Testis (tissue), 3 donors: ENCODE measurements around the gene COL16A1. TPM values are rescaled to one million over a fixed set of nuclear protein-coding genes. Genes with fewer than 3 reads are reported as not detected.

Source experiments
- DNase-seq: peaks from one replicate; pipeline ENCODE4 v3.0.0-alpha.2; 2019
- H3K27ac ChIP-seq, 2 donors: fragments of 200-600 bp; sonication (generic); one replicate each; pipeline ENCODE4 v1.5.1; 2019
- H3K27me3 ChIP-seq: fragments of 200-600 bp; sonication (generic); one replicate; pipeline ENCODE4 v1.5.1; 2019
- H3K36me3 ChIP-seq: fragments of 200-600 bp; sonication (generic); one replicate; pipeline ENCODE4 v1.5.1; 2017; ENCODE audit warnings: low read depth; ENCODE audit errors: missing control alignments
- H3K4me1 ChIP-seq: fragments of 200-600 bp; sonication (generic); one replicate; pipeline ENCODE4 v1.5.1; 2019
- H3K4me3 ChIP-seq, 2 donors: fragments of 200-600 bp; sonication (generic); one replicate each; pipeline ENCODE4 v1.5.1; 2017 to 2019
- H3K9me3 ChIP-seq: fragments of 200-600 bp; sonication (generic); one replicate; pipeline ENCODE4 v1.5.1; 2017
- CTCF ChIP-seq, 3 experiments: fragments of 450-650 bp in 2 of 3; fragments of 200-600 bp in 1 of 3; sonication (generic) in 1 of 3; IDR thresholded peaks; one replicate each; pipeline ENCODE4 v1.5.1; 2016 to 2019; ENCODE audit warnings: antibody characterized with exemption in 3 of 3, mild to moderate bottlenecking in 2 of 3, moderate library complexity in 1 of 3
- POLR2A ChIP-seq: fragments of 450-650 bp; IDR thresholded peaks from one replicate; pipeline ENCODE4 v1.6.1; 2017; ENCODE audit warnings: antibody characterized with exemption, mild to moderate bottlenecking, moderate library complexity
- WGBS, 2 donors: methylation state at CpG; one replicate each; pipeline ENCODE4 v1.1.5; 2018; 5-methylcytosine and 5-hydroxymethylcytosine counted together
- intact Hi-C: fragments of 100-400 bp; cut with DNase I; formaldehyde crosslinking; loops from one replicate; pipeline ENCODE4 v1.15.1; 2023; ENCODE audit warnings: low total_unique reads
- polyA plus RNA-seq: library from polyadenylated mRNA; stranded (reverse); fragments of 350-450 nt; fragmentation: Illumina TruSeq; extraction: RNeasy Lipid Tissue Mini Kit (QIAGEN cat#74804); gene quantifications from one replicate; pipeline ENCODE4 v1.2.3, GENCODE V29; 2014; ENCODE audit warnings: low read depth, low replicate concordance; ENCODE audit not compliant: insufficient read depth
- total RNA-seq, 2 donors: library from RNA; depleted of rRNA; stranded (reverse); fragments of >200 nt; gene quantifications; one replicate each; pipeline ENCODE4 v1.2.3, GENCODE V29; 2016

Gene COL16A1
- total and polyA plus RNA-seq, 3 donors from 2014 or later, result 96.4 to 120 (median 101) TPM

DNA sequence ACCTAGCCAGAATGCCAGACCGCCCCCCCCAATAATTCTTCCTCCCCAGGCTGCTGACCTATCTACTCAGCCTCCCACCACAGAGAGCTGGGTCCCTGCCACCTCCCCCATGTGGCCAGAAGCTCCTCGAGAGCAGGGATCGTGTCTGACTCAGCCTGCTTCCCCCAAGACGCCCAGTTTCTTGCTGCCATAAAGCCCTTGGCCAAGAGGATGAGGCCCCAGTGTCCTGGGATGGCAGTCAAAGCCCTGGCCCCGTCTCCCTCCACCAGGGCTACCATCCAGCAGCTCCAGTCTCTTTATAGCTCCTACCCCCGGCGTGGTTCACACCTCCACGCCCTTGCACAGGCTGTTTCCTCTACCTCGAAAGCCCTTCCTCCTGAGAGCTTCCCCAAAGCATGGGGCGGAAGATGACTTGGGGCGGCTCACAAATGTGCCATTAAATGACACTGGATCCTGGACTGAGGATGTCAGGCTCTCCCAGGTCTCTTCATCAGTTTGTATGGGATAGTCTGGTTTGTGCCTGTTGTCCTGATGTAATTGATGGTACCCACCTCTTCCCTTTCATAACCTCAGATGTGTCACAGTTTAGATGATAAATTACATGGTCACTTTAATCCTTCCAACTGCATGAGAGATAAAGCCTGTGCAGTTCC is 47.2 kb upstream of the COL16A1 start:
- TF ChIP-seq CTCF (IDR thresholded peaks at IDR 0.05) (no peak), POLR2A (no peak)
- intact Hi-C loops, result no loop called here
- H3K27ac ChIP-seq, result no peak overlapping the region
- no peak overlapping the region for H3K4me3 ChIP-seq
- 54 to 56% methylated on average over 10 to 11 of the region's 11 CpGs for WGBS, 2 donors
- H3K27me3 ChIP-seq, result no peaks in the 10 kb centered on the region
- no peaks in the 10 kb centered on the region for H3K9me3 ChIP-seq
- peaks cover 56% of the 10 kb centered on the region for H3K4me1 ChIP-seq
- no peaks in the 10 kb centered on the region for H3K36me3 ChIP-seq
- DNase-seq, result no peak

- peaks cover 60% of the 10 kb centered on the region for H3K4me1 ChIP-seq
- H3K36me3 ChIP-seq, result no peaks in the 10 kb centered on the region
- no peaks in the 10 kb centered on the region for H3K27me3 ChIP-seq
- WGBS, 2 donors, result 72 to 82% methylated on average over 6 to 7 of the region's 7 CpGs
- DNase-seq, result no peak
- no peak for TF ChIP-seq POLR2A
- TF ChIP-seq CTCF (IDR thresholded peaks at IDR 0.05), result no peak
- no peak overlapping the region for H3K4me3 ChIP-seq
- H3K27ac ChIP-seq, result no peak overlapping the region
- no peaks in the 10 kb centered on the region for H3K9me3 ChIP-seq
- intact Hi-C loops, result no loop called here
These were observed 46.2 kb upstream of the COL16A1 start for GRCh38 chr1:31749785-31750735.

GRCh38 chr1:31748365-31748764 is 44.5 kb upstream of the COL16A1 start:
- no peaks in the 10 kb centered on the region for H3K36me3 ChIP-seq
- intact Hi-C loops, result no loop called here
- no peak overlapping the region for H3K27ac ChIP-seq
- H3K27me3 ChIP-seq, result no peaks in the 10 kb centered on the region
- no peaks in the 10 kb centered on the region for H3K9me3 ChIP-seq
- DNase-seq, result no peak
- no peak overlapping the region for H3K4me3 ChIP-seq
- peaks cover 47% of the 10 kb centered on the region for H3K4me1 ChIP-seq
- no peak for TF ChIP-seq CTCF (IDR thresholded peaks at IDR 0.05)
- no peak for TF ChIP-seq POLR2A
- 53 to 56% methylated on average over 4 of the region's 4 CpGs for WGBS, 2 donors

DNA sequence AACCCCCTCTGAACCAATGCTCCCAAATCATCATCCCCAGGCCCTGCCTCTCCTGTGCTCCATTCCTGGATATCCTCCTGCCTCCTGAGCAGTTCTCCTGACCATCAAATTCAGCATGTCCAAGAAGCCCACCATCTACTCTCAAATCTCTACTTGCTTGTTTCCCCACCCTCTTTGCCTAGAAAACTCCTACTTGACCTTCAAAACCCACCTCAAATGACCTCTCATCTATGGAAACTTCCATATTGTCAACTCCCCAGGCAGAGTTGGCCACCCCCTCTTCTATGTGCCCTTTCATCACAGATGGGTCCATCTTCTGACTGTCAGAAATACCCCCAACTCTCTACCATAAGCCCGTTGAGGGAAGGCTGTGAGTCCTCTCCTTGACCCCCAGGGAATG is 43.5 kb upstream of the COL16A1 start:
- peaks cover 36% of the 10 kb centered on the region for H3K4me1 ChIP-seq

More for the DNA sequence above, 43.5 kb upstream of the COL16A1 start:
- WGBS, 2 donors, result 71 to 87% methylated on average over 1 of the region's 1 CpG
- intact Hi-C loops, result no loop called here
- Histone ChIP-seq H3K27ac (no peak overlapping the region), H3K27me3 (no peaks in the 10 kb centered on the region), H3K36me3 (no peaks in the 10 kb centered on the region), H3K4me3 (no peak overlapping the region), H3K9me3 (no peaks in the 10 kb centered on the region)
- TF ChIP-seq CTCF (IDR thresholded peaks at IDR 0.05) (no peak), POLR2A (no peak)
- no peak for DNase-seq
